HT-29 (cell line): ENCODE measurements around the gene BAZ2A. TPM values are rescaled to one million over a fixed set of nuclear protein-coding genes. Genes with fewer than 3 reads are reported as not detected.

ENCODE experiments used
- small RNA-seq: library from RNA; depleted of rRNA; stranded (forward); fragments of <200 nt; gene quantifications from one replicate; pipeline ENCODE3, GENCODE V24; 2014
- total RNA-seq: library from RNA; depleted of rRNA; stranded (reverse); fragments of >200 nt; shearing (Covaris generic); gene quantifications from 2 replicates; pipeline ENCODE4 v1.2.3, GENCODE V29; 2014; rRNA removed

The BAZ2A gene
- total RNA-seq, 1 experiment from 2014 or later: 47.1 TPM

Small RNAs within 50 kb of the gene (small RNA-seq; reads per million reads assigned to genes)
- gene RN7SL809P (not detected), gene RNU6-343P (not detected), gene SNORD59A (1,522 reads per million, percentile 99 among the genes with 10 or more reads in this experiment)

Other genes with a start within 250 kb of the BAZ2A start
- 19.7 and 21.8 TPM in 2 replicates for gene TIMELESS, start 180.9 kb downstream of the BAZ2A start, total RNA-seq
- 0.15 and 0.26 TPM in 2 replicates for gene MIP, start 175.7 kb downstream of the BAZ2A start, total RNA-seq
- 4.4 and 4.5 TPM in 2 replicates for gene SPRYD4, start 161.7 kb downstream of the BAZ2A start, total RNA-seq
- 5.7 and 6.9 TPM in 2 replicates for gene GLS2, start 142.2 kb downstream of the BAZ2A start, total RNA-seq
- 7.1 and 7.7 TPM in 2 replicates for gene RBMS2, start 108.5 kb downstream of the BAZ2A start, total RNA-seq
- 397 and 447 TPM in 2 replicates for gene ATP5F1B, start 15.7 kb upstream of the BAZ2A start, total RNA-seq
- 80.2 and 83.4 TPM in 2 replicates for gene PTGES3, start 58.0 kb upstream of the BAZ2A start, total RNA-seq
- 1,132 and 1,145 TPM in 2 replicates for gene NACA, start 95.0 kb upstream of the BAZ2A start, total RNA-seq
- 8.9 and 10.1 TPM in 2 replicates for gene PRIM1, start 122.0 kb upstream of the BAZ2A start, total RNA-seq
- 0.16 TPM in 1 of 2 replicates, not detected in the other for gene HSD17B6, start 133.0 kb upstream of the BAZ2A start, total RNA-seq